Measurements from ENCODE around the gene MCOLN1.

The MCOLN1 gene

DNA sequence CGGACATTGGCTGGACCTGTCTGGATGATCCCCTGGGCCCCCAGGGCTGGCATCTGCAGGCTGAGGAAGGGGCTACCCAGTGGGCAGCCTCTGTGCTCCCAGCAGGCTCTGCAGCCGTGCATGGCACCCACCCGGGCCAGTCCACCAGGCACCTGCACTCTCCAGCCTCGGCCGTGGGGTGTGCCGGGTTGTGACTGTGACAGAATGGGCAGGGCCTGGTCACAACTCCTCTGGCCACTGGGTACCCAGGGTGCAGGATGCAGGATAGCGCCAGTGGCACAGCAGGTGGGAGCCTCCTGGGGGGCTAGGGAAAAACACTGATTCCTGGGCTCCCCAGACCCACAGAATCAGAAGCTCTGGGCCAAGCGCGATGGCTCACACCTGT is 43.6 kb upstream of the MCOLN1 start:
- DNase-seq (ENCODE audit: low read depth), result no peak
- no peak overlapping the region for H3K4me3 ChIP-seq (ENCODE audit: control insufficient read depth, low read depth, low read length)
- TF ChIP-seq, protein P1, sequence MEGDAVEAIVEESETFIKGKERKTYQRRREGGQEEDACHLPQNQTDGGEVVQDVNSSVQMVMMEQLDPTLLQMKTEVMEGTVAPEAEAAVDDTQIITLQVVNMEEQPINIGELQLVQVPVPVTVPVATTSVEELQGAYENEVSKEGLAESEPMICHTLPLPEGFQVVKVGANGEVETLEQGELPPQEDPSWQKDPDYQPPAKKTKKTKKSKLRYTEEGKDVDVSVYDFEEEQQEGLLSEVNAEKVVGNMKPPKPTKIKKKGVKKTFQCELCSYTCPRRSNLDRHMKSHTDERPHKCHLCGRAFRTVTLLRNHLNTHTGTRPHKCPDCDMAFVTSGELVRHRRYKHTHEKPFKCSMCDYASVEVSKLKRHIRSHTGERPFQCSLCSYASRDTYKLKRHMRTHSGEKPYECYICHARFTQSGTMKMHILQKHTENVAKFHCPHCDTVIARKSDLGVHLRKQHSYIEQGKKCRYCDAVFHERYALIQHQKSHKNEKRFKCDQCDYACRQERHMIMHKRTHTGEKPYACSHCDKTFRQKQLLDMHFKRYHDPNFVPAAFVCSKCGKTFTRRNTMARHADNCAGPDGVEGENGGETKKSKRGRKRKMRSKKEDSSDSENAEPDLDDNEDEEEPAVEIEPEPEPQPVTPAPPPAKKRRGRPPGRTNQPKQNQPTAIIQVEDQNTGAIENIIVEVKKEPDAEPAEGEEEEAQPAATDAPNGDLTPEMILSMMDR (IDR thresholded peaks at IDR 0.05; ENCODE audit: control insufficient read depth, insufficient read depth, low read depth, low read length, missing control alignments), result no peak

DNA sequence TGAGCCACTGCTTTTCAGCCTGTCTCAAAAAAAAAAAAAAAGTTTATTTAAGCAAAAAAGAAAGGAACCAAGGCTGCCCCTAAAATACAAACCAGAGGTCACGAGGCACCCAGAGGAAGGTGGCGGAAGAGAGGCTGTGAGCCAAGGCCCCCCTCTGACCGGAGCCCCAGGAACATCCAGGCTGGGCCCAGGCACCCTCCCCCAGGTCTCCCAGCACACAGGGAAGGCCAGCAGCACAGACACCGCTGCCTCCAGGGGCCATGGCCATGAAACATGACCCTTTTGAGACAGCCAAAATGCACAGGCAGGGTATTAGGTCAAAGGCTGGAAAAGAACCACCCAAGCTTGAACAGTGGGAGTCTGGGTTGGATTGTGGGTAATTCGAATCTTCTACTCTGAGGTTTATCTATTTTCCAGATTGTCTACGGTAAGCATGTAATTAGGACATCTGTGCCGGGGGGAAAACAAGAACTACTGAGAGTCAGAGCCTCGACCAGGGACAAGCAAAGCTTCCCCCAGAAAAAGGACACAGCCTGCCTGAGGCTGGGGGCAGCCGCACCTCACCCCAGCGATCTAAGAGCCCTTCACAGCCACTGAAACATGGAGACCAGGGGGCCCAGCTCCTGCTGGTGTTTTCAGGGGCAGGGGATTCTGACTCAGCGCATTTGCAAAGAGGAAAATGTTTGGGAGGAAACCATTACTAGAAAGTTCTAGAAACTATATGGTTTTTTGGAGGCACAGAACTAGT is 42.0 kb upstream of the MCOLN1 start:
- no peak for DNase-seq (ENCODE audit: low read depth)
- TF ChIP-seq, protein P1 (IDR thresholded peaks at IDR 0.05; ENCODE audit: control insufficient read depth, insufficient read depth, low read depth, low read length, missing control alignments), result no peak
- no peak overlapping the region for H3K4me3 ChIP-seq (ENCODE audit: control insufficient read depth, low read depth, low read length)

DNA sequence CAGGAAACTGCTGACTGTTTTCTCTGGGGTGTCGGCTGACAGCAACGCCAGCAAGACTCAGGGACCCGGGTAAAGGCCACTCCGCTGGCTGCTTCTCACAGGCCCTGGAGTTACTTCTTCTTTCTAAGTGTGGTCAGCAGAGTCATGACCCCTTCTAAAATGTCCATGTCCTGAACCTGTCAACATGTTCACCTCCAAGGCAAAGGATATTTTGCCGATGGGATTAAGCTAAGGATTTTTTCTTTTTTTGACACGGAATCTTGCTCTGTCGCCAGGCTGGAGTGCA is 41.5 kb upstream of the MCOLN1 start:
- H3K4me3 ChIP-seq (ENCODE audit: control insufficient read depth, low read depth, low read length), result no peak overlapping the region
- TF ChIP-seq, protein P1 (IDR thresholded peaks at IDR 0.05; ENCODE audit: control insufficient read depth, insufficient read depth, low read depth, low read length, missing control alignments), result no peak
- no peak for DNase-seq (ENCODE audit: low read depth)

DNA sequence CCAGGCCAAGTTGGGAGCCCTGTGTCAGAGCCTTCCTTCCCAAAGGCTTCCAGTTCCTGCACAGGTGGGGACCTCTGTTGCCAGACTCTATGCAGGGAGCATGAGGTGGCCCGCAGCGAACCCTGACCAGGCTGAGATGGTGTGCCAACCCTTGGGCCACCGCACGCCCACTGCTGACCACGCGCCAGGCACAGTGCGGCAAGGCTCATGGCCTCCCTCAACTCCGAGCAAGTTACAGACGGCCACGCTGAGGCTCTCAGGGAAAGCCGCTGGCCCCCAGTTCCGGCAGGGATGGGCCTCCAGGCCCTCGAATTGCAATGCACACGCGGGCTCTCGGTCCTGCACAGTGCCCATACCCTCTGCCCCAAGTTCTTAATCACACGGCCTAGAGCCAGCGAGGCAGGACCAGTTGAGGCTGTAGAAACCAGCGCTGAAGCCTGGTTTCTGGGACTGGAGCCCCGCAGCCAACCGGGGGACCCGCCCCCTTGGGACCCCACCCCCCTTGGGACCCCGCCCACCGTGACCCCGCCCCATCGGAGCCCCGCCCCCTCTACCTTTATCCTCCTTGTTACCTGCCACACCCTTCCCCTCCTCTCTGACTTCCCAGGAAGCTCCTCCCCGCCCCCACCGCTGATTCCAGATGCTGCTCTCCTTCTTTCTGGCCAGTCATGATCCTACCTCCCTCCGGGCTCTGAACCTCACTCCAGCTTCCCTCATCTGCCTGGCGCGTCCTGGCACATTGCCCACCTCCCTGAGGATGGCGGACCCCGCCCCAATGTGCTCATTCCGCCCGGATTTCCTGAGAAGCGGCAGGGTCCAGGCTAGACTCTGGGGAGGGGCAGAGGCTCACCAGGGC is 39.6 kb upstream of the MCOLN1 start:
- TF ChIP-seq, protein P1 (IDR thresholded peaks at IDR 0.05; ENCODE audit: control insufficient read depth, insufficient read depth, low read depth, low read length, missing control alignments), result no peak
- no peak for DNase-seq (ENCODE audit: low read depth)
- no peak overlapping the region for H3K4me3 ChIP-seq (ENCODE audit: control insufficient read depth, low read depth, low read length)

DNA sequence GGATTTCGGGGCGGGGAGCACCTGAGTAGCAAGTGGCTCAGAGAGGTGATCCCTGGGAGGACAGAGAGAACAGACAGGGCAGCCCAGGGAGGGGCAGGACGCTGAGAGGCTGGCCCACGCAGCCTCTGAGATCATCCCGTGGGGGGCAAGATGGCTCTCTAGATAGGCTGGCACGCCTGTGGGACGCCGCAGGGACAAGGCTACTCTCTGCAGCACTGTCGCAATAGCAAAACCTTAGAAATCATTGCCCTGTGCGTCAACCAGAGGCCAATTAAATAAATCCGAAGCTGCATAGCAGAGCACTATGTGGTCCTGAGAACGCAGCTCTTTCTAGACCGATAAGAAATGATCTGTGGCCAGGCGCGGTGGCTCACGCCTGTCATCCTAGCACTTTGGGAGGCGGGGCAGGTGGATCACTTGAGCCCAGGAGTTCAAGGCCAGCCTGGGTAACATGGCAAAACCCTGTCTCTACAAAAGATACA is 38.7 kb upstream of the MCOLN1 start:
- TF ChIP-seq, protein P1 (IDR thresholded peaks at IDR 0.05; ENCODE audit: control insufficient read depth, insufficient read depth, low read depth, low read length, missing control alignments), result no peak
- DNase-seq (ENCODE audit: low read depth), result no peak

DNA sequence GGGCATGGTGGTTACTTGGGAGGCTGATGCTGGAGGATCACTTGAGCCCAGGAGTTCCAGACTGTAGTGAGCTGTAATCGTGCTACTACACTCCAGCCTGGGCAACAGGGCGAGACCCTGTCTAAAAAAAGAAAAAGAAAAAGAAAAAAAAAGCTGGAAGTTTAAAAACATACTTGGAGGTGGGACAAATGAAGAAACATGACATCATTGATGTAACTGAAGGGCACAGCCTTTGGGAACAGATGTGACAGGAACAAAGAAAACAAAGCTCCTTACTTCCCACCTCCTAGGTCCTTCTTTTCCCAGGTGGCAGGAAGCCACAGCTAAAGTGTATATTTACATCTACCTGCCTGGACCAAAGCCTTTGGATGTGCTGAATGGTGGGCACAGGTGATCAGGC is 35.5 kb upstream of the MCOLN1 start:
- no peak overlapping the region for H3K4me3 ChIP-seq (ENCODE audit: control insufficient read depth, low read depth, low read length)
- TF ChIP-seq, protein P1 (IDR thresholded peaks at IDR 0.05; ENCODE audit: control insufficient read depth, insufficient read depth, low read depth, low read length, missing control alignments), result no peak
- no peak for DNase-seq (ENCODE audit: low read depth)

More for the DNA sequence above, 38.7 kb upstream of the MCOLN1 start:
- H3K4me3 ChIP-seq (ENCODE audit: control insufficient read depth, low read depth, low read length), result no peak overlapping the region

All from AG09309 (cell line).